Measurements from ENCODE around the gene AKIRIN2.
"Not testable (repeated sequence)": the region's sequence is repeated elsewhere in the genome, so short reads cannot be mapped to it uniquely, and the experiment has no call there.

Gene AKIRIN2

DNA sequence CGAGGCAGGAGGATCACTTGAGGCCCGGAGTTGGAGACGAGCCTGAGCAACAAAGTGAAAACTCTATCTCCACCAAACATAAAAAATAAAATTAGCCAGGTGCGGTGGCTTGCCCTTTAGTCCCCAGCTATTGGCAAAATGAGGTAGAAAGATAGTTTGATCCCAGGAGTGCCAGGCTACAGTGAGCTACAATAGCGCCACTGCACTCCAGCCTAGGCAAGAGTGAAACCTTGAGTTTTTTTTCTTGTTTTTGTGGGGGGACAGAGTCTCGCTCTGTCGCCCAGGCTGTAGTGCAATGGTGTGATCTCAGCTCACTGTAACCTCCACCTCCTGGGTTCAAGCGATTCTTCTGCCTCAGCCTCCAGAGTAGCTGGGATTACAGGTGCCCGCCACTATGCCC lies 14.1 kb downstream of the AKIRIN2 start:
- DNase-seq (ENCODE audit: low spot score): not testable (repeated sequence)

DNA sequence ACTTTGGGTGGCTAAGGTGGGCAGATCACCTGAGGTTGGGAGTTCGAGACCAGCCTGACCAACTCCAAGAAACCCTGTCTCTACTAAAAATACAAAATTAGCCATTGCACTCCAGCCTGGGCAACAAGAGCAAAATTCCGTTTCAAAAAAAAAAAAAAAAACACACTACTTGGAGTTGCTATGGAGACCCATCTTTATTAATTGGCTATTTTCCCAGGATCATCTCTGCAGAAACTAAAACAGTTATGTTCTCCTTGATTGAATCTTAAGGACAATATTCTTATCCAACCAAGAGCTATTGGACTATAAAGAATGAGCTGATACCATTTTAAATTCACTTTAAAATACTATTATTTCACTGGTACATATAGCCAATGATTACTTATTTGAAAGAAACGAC lies 14.7 kb downstream of the AKIRIN2 start:
- no peak for DNase-seq (ENCODE audit: low spot score)

DNA sequence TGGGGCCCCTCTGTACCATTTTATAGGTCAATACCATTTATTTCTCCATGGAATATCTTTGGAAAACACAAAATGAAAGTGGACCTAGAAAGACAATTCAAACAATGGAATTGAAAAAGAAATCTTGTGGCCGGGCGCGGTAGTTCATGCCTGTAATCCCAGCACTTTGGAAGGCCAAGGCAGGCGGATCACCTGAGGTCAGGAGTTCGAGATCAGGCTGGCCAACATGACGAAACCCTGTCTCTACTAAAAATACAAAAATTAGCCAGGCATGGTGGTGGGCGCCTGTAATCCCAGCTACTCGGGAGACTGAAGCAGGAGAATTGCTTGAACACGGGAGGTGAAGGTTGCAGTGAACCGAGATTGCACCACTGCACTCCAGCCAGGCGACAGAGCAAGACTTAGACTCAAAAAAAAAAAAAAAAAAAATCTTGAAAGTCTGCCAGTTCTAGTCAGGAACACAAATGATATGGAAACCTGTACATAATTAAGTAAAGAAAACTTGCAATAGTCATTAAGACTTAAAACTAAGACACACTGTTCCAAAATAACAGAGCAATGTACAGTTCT lies 15.3 kb downstream of the AKIRIN2 start:
- not testable (repeated sequence) for DNase-seq (ENCODE audit: low spot score)

DNA sequence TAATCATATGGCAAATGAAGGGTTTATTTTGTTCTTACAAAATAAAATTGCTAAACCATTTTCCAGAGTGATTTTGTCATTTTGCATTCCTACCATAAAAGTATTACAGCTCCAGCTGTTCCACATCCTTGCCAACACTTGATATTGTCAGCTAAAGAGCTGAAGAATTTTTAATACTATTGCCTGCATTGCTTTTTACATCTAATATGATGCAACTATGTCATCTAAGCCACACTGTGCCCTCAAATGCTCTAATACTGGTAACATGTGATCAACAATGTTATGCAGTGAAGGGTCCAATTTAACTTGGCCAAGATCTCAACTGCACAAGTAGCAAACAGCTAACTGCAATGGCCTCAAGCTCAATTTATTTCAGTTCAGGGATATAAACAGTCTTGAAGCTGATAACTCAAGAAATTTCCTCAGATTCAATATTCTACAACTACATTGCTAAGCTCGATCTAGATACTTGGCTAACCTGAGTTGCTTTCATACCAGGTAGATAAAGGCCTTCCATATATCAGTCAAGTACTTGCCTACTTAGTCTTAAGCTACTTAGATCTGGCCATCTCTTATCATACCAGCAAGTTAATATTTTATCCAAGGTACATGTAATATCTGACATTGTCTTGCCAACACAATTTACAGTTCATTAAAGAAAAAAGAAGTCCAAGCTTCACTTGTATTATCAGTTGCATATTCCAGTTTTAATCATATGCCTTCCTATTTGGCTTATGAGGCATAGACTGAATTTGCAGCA lies 17.0 kb downstream of the AKIRIN2 start:
- DNase-seq (ENCODE audit: low spot score): no peak

DNA sequence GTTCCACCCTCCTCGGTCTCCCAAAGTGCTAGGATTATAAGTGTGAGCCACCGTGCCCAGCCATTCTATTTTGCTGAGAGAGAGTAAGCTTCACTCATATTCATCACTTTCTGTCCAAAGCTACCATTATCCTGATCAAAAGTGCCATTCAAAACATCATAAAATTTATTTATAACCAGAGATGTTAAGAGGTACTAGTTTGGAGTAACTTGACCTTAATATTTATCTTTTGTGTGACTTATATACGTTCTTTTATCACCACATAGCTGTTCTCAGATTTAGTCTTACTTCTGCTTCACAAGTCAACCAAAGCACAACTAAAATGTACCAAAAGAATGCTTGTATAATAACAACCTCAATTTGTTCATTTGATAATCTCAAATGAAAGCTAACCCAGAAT lies 18.1 kb downstream of the AKIRIN2 start:
- no peak for DNase-seq (ENCODE audit: low spot score)

DNA sequence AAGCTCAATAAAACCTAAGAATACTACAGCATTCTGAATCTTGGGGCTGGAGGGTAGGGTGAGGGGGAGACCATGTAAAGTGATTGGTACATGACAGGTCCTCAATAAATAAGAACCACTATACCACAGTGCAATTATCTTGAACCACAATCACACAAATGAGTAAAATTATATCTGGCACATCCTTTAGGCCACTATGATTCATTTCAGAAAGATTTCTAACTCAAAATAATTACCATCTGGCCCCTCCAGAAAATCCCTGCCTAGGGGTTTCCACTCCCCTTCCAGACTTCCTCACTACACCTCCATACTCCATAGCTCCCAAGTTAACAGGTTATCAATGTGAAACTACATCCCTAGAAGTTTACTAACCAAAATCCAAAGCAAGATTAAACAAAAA lies 19.7 kb downstream of the AKIRIN2 start:
- DNase-seq (ENCODE audit: low spot score): no peak

DNA sequence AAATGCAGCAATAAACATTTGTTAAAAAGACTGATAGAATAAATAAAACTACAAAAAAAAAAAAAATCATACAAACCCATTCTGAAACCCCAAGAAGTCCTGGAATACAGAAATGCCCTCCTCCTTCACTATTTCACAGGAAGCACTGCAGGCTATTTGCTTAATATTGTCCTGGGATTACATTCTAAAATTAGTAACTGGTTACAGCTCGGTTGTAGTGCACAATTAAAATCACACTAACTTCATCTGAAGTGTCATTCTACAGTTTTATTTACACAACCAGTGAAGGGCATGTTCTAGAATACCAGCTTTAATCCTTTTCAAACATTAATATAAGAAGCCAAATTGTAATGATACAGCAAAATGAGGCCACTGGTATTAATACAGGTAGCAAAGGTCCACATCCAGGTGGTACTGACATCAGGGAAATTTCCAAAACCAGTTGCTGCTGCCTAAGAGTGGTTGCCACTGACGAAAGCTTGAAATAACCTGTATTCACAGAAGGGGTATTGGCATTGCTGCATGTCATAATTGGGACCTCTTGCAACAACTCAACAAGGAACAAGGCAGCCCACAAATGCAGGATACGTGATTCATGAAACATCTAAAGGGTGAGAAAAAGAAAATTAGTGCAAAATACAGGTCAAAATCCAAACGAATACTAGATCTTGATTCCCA lies 26.9 kb downstream of the AKIRIN2 start:
- DNase-seq (ENCODE audit: low spot score): no peak

DNA sequence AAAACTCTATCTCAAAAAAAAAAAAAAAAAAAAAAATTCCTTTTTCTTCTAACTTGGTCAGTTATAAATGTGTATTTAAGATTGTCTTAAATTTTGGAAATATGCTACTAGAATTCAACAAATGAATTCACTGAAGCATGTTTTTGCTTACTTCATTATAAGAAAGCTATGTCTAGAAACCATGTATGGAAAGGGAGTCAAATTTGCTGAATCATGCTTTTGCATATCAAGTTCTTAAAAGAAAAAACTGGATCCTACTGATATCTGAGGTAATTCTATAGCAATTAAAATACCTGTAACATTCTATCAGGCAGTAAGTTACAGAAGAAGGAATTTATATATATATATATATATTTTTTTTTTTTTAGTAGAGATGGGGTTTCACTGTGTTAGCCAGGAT lies 27.7 kb downstream of the AKIRIN2 start:
- no peak for DNase-seq (ENCODE audit: low spot score)

DNA sequence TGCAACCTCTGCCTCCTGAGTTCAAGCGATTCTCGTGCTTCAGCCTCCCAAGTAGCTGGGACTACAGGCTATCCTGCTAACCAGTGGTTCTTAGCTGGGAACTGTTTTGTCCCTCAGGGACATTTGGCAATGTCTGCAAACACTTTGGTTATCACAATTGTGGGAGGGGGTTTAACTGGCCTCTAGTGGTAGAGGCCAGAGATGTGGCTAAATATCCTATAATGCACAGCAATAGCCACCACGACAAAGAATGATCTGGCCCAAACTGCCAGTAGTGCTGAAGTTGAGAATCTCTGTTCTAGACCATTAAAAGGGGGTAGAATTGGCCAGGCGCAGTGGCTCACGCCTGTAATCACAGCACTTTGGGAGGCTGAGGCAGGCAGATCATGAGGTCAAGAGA lies 28.8 kb downstream of the AKIRIN2 start:
- no peak for DNase-seq (ENCODE audit: low spot score)

DNA sequence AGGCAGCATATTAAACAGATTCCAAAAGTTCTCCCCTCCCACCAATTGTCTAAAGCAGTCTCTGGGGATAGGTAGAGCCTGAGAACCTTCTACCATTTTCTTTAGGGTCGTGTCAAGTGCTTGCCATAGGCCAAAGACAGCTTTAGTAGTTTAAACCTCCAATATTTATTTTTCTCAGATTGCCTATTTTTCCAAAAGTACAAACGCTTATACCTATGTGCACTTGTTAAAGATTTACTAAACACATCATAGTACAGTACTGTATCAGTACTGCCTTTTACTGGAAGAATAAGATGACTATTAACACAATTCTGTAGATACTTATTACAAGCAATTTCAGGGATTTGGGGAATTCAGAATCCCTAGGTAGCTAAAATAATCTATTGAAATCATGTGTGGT lies 29.4 kb downstream of the AKIRIN2 start:
- DNase-seq (ENCODE audit: low spot score): no peak

DNA sequence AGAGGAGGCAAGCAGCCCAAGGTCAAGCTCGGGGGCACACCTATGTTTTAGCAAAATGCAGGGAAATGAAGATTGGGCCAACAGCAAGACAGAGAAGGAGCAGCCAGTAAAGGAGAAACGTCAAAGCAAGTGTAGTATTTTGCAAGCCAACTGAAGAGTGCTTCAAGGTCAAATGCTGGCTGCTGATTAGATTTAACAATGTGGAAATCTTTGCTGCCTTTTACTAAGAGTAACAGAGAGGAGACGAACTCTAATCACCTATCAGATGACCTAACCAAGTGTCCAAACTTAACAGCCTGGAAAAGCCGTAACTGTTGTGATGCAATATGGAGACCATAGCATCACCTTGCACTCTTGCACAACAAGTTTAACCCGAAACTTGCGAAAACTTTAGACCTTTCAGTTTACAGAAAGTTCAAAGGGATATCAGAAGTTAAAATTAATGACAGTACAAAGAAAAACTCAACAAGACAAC lies 30.4 kb downstream of the AKIRIN2 start:
- no peak for DNase-seq (ENCODE audit: low spot score)

DNA sequence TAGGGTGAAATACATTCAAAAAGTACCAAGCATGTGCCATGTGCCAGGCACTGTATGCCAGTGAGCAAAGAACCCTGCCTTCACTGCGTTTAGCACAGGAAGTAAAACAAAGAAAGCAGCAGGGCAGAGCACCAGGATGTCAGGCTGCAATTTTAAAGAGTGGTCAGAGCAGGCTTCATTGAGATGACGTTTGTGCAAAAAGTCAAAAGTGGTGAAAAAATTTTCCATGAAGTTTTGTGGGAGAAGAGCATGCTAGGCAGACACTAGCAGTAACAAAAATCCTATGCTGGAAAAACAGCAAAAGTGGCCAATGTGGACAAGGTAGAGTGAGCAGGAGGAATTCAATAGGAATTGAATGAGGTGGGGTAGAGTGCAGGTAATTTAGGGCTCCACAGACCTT lies 31.3 kb downstream of the AKIRIN2 start:
- DNase-seq (ENCODE audit: low spot score): no peak

DNA sequence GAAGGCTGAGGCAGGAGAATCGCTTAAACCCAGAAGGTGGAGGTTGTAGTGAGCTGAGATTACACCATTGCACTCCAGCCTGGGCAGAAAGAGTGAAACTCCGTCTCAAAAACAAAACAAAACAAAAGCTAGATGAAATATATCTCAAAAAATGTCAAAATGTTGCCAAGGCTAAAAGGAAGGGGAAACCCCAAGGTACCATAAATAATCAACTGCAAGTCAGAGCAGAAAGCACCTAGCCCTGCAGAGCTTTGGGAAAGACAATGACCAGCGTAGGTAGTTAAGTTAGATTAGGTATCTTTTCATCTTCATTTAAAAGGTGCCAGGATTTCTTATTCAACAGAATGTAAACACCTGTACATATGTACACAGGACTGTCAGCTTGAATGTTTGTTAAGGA lies 33.0 kb downstream of the AKIRIN2 start:
- no peak for DNase-seq (ENCODE audit: low spot score)

DNA sequence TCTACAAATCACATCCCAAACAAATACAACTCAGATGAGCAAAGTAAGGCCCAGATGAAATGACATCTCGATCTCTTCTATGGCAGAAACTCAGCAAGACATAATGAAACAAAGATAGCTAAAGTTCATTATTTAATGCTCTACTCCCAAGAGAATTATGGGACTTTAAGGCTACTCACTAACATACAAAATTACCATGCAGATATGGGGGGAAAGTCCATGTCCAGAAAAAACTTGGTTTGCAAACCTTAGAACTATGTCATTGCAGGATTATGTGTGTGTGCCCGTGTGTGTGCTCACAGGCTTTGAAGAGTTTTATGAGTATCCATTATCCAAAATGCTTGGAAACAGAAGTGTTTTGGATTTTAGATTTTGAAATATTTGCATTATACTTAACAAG lies 34.0 kb downstream of the AKIRIN2 start:
- no peak for DNase-seq (ENCODE audit: low spot score)

DNA sequence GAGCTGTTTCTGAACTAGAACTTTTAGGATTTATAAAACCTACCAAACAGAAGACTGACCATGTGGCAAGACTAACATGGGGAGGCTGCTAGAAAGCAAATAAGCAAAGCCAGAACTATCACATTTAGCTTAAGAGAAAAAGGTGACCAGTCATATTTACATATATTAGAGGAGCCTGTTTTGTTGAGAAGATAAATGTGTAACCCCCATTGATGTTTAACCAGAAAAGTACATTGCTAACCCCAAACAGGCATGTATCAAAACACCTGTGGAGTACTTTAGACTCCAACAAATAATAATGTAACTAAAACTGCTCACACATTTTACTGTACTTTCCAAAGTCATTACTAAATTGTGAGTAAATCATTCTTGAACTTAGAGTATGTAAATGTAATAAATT lies 35.0 kb downstream of the AKIRIN2 start:
- DNase-seq (ENCODE audit: low spot score): no peak

DNA sequence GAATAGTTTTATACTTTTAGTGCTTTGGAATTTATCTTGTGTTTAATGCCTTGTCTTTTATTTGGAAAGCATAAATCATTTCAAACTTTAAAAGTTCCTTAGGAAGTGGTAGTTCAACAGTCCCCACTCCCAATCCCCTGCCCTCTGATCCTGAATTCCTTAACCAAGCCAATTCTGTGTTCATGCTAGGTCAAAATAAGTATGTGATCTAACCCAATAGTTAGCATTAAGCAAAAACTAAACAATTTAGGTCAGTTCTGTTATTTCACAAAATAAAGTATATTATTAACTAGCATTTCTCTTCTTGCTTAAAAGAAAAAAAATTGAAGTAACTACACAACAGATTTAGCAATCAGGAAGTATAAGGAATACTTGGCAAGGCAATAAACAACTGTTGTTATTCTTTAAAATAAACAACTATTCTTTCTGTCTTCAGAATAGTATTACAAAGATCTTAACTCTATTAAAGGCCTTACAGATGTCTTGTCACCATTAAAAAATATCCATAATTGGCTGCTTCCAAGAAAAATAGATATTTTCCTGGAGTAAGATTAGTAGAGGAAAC lies 37.0 kb downstream of the AKIRIN2 start:
- no peak for DNase-seq (ENCODE audit: low spot score)

DNA sequence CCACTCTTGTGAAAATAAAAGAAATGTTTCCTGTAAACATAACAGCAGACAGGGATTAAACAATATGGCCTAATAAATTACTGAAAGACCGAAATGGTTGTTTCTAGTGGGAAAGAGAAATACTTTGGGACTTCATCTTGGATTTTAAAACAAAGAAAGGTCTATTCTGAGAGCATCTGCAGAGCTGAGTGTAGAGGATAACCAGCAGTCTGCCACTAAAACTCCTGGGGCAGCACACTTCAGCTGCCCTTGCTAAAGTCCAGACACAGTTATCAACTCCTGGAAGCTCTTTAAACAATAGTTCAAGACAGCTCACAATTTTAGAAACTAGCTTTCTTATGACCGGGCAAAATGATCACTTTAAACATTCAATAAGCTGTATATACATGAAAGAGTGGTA lies 38.6 kb downstream of the AKIRIN2 start:
- no peak for DNase-seq (ENCODE audit: low spot score)

DNA sequence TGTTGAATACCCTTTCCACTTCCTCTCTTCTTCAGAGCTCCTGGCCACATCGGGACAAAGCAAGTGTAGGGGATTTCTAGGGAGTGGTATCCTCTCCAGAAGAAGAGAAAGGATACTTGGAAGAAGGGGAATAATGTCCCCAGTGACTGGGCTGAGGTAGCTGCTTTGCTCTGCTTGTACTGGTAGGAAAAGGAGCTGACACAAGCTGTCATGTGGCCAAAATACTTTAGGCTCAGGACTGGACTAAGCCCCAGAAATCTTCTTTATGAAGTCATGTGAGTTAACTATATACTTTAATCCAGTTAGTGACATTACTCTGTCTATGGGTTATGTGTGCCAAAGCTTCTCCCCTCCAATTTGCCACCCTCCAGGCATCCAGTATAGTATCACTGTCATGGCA lies 40.5 kb downstream of the AKIRIN2 start:
- no peak for DNase-seq (ENCODE audit: low spot score)

DNA sequence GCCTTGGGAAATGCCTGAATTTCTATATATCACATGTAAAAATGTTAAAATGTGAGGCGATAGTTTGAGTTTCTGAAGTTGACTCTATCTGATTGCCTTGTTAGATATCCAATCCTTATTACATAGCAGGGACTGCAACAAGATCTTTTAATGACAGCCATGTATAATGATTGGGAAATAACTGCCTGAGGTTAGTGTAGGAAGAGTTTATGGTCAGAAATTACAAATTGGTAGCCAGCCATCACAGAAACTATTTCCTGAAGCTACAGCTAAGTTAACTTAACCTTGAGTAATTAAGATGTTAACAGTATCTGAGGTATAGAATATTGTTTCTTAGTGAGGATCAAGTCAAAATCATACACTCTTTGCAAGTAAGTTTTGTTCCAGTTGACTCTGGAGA lies 41.0 kb downstream of the AKIRIN2 start:
- DNase-seq (ENCODE audit: low spot score): no peak

DNA sequence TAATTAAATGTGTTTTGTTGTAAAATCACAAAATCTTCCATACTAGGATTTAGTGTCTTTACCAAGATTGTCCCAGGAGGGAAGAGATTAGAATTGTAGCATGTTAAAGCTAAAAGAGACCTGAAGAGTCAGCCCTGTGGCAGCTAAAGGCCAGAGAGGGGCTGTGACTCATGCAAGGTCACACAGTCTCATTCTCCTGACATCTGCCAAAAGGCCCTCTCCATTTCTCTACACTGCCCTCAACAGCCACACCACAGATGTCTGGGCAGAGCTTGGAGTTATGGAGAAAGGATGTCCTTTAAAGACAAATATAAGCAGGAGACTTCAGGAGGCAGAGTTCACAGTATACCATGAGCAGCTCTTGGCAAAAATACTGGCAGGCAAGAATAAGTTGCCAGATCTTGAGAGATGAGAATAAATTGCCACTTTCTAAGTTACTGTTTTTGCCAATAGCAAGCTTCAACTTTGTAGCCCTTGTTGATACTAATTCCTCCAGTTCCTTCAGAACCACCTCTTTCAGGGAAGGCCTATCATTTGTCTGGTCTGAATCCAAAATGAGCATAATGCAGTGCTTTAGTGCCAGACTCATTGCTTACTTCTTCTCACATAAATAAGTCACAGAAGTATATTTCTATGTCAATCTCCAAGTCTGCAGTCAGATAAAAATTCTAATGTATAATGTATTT lies 41.7 kb downstream of the AKIRIN2 start:
- no peak for DNase-seq (ENCODE audit: low spot score)

DNA sequence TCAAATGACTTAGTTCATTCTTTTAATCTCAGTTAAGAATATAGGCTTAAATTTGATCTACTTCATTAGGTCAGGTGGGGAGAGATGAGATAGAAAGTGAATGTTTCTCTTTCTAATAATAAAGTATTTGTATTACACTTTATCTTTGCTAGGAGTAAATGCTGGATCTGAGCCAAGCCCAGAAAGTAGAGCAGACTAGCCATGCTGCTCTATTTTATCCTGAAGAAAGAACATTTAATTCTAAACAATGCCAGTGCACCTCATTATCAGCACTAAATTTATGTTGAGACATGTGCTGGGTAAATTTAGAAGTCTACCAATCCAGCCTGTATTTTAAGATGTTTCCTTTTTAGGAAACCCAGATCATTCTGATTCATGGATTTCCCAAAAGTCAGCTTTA lies 43.5 kb downstream of the AKIRIN2 start:
- no peak for DNase-seq (ENCODE audit: low spot score)

DNA sequence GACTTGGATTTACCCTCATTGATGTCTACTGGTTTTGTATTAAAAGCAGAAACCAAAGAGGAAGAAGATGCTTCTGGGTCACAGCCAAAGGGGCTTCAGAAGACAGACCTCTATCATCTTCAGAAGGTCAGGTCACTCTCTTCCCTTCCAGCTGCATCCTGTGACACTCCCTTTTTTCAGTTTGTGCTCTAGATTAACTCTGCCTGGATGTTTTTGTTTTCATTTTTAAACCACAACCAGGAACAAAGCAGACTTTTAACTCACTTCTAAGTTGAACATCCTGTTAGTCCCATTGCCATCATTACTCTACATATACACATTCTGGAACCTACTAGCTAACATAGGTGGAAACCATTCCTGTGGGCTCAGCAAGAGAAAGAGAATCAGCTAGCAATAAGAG lies 45.2 kb downstream of the AKIRIN2 start:
- DNase-seq (ENCODE audit: low spot score): peak; percentile 45

DNA sequence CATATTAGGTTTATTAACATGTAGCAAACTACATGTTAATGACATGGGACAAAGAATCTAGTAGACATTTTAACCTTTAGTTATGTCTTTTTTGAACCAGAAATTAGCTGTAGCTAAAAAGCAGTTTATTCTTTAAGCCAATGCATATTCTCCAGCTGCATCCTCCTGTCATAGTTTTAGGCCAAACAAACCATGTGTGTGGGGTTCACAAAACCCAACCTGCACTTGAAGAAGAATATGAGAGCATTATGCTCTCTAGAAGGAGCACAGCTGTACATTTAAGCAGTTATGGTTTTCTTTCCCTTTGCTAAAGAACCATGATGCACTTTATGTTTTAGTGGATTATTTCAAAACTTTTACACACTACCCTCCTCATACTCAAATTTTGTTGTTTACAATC lies 46.2 kb downstream of the AKIRIN2 start:
- no peak for DNase-seq (ENCODE audit: low spot score)
